NCI-H2081 (cell line): Measurements from ENCODE around the gene IGLL1.

Source experiments
- DNase-seq, 2 experiments: peaks; one replicate each; lab custom pipeline; 2025; lab: John Stamatoyannopoulos, UW

The IGLL1 gene

GRCh38 chr22:23527971-23528740, 51.9 kb downstream of the IGLL1 start:
- DNase-seq: no peak

GRCh38 chr22:23526596-23527316, 53.3 kb downstream of the IGLL1 start:
- no peak for DNase-seq

DNA sequence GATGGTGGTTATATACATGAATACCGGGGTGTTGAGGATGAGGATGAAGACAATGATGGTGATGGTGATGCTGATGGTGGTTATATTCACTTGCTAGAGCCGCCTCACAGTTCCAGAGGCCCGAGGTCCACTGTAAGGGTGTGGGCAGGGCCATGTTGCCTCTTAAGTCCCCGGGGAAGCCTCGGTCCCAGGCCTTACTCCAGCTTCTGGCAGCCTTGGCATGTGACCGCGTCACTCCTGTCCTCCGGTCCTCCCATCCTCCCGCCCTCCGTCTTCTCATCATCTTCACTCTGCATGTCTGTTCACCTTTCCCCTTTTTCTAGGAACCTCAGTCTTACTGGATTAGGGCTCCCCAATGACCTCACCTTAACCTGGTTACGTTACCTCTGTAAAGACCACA, 54.6 kb downstream of the IGLL1 start:
- no peak for DNase-seq

DNA sequence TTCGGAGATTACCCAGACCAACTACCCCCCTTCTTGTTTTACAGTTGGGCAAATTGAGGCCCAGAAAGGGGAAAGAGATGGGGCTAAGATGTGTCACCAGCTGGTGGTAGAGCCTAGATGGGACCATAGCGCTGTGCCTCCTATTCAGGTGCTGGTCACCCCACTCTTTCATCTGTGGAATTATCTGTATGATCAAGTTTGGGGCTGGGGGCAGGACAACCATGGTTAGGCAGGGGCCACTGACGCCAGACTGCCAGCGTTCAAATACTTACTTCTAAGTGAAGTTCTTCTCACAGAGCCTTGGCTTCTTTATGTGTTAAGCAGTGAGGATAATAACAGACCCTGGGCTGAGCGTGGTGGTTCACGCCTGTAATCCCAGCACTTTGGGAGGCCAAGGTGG, 55.9 kb downstream of the IGLL1 start:
- no peak for DNase-seq

DNA sequence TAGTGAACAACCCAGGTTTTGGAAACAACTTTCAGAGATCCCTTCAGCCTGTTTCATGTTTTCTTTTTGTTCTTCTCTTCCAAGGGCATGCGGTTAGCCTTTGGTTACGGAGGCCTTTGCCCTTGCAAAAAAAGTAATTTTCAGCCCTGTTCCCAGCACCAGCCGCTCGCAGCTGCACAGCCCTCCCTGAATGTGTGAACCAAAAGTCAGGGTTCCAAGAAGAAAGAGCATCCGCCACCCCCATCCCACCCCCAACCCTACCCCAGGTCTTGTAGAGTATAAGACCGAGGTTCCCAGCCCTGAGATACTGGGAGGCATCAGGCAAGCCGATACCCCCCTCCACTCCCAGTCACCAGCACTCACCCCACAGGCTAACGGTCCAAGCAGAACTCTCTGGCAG, 56.4 kb downstream of the IGLL1 start:
- DNase-seq: no peak
